Muscle layer of duodenum (tissue), 2 donors: Measurements from ENCODE around the gene MYOZ1.
"Not testable (repeated sequence)": the region's sequence is repeated elsewhere in the genome, so short reads cannot be mapped to it uniquely, and the experiment has no call there.

Source experiments
- H3K27ac ChIP-seq: one replicate; pipeline ENCODE4 v1.7.0; 2013; ENCODE audit warnings: mild to moderate bottlenecking, low read length
- H3K27me3 ChIP-seq: one replicate; pipeline ENCODE4 v1.7.0; 2013; ENCODE audit warnings: low read depth, mild to moderate bottlenecking, control low read depth, low read length
- H3K36me3 ChIP-seq, 2 donors: one replicate each; pipeline ENCODE4 v1.7.0; 2013; ENCODE audit warnings: low read length in 2 of 2, control low read depth in 1 of 2, mild to moderate bottlenecking in 1 of 2; ENCODE audit not compliant: insufficient read depth in 2 of 2, control insufficient read depth in 1 of 2
- H3K4me1 ChIP-seq, 2 donors: one replicate each; pipeline ENCODE4 v1.7.0; 2013; ENCODE audit warnings: low read length in 2 of 2, mild to moderate bottlenecking in 2 of 2, control low read depth in 1 of 2, moderate library complexity in 1 of 2; ENCODE audit not compliant: insufficient read depth in 2 of 2, control insufficient read depth in 1 of 2
- H3K4me3 ChIP-seq, 2 donors: one replicate each; pipeline ENCODE4 v1.7.0; 2013; ENCODE audit warnings: low read length in 2 of 2, low read depth in 1 of 2, mild to moderate bottlenecking in 1 of 2
- H3K9me3 ChIP-seq, 2 donors: one replicate each; pipeline ENCODE4 v1.7.0; 2013; ENCODE audit warnings: low read length in 2 of 2, control low read depth in 1 of 2, mild to moderate bottlenecking in 1 of 2; ENCODE audit not compliant: control insufficient read depth in 1 of 2
- donor health status: healthy.

MYOZ1 gene

GRCh38 chr10:73625004-73625883 is 16.0 kb downstream of the MYOZ1 start:
- H3K27me3 ChIP-seq, result no peaks in the 10 kb centered on the region

GRCh38 chr10:73623056-73623455 is 18.2 kb downstream of the MYOZ1 start:
- no peaks in the 10 kb centered on the region for H3K9me3 ChIP-seq
- H3K4me3 ChIP-seq, result no peak overlapping the region
- H3K4me1 ChIP-seq, result peaks cover 0 to 4% of the 10 kb centered on the region in 2 donors
- H3K27me3 ChIP-seq, result no peaks in the 10 kb centered on the region
- no peak overlapping the region for H3K27ac ChIP-seq
- no peaks in the 10 kb centered on the region for H3K36me3 ChIP-seq

More at GRCh38 chr10:73625004-73625883, 16.0 kb downstream of the MYOZ1 start:
- H3K4me1 ChIP-seq, result peaks cover 0 to 4% of the 10 kb centered on the region in 2 donors
- peak overlapping the region; percentile 87 to 99 for H3K4me3 ChIP-seq
- no peaks in the 10 kb centered on the region for H3K36me3 ChIP-seq
- H3K9me3 ChIP-seq, result no peaks in the 10 kb centered on the region
- H3K27ac ChIP-seq, result peak overlapping the region; percentile 60

GRCh38 chr10:73620974-73621373 is 20.3 kb downstream of the MYOZ1 start:
- not testable (repeated sequence) for H3K27ac ChIP-seq, H3K36me3 ChIP-seq, H3K9me3 ChIP-seq, H3K27me3 ChIP-seq, H3K4me1 ChIP-seq, H3K4me3 ChIP-seq

GRCh38 chr10:73617143-73617542 is 24.1 kb downstream of the MYOZ1 start:
- H3K9me3 ChIP-seq, H3K27ac ChIP-seq, H3K4me3 ChIP-seq, H3K4me1 ChIP-seq, H3K27me3 ChIP-seq, H3K36me3 ChIP-seq: not testable (repeated sequence)

- no peaks in the 10 kb centered on the region for H3K9me3 ChIP-seq
- no peak overlapping the region for H3K4me3 ChIP-seq
- no peak overlapping the region for H3K27ac ChIP-seq
- no peaks in the 10 kb centered on the region for H3K4me1 ChIP-seq
- no peaks in the 10 kb centered on the region for H3K27me3 ChIP-seq
- no peaks in the 10 kb centered on the region for H3K36me3 ChIP-seq
These were observed 26.6 kb downstream of the MYOZ1 start for GRCh38 chr10:73614720-73615119.

GRCh38 chr10:73609116-73609515 is 32.2 kb downstream of the MYOZ1 start:
- Histone ChIP-seq H3K36me3 (no peaks in the 10 kb centered on the region), H3K27ac (no peak overlapping the region), H3K4me3 (no peak overlapping the region), H3K27me3 (no peaks in the 10 kb centered on the region), H3K9me3 (no peaks in the 10 kb centered on the region), H3K4me1 (no peaks in the 10 kb centered on the region)

GRCh38 chr10:73601486-73601921 is 39.8 kb downstream of the MYOZ1 start:
- H3K36me3 ChIP-seq, result no peaks in the 10 kb centered on the region
- H3K27me3 ChIP-seq, result no peaks in the 10 kb centered on the region
- H3K4me3 ChIP-seq, result no peak overlapping the region
- no peaks in the 10 kb centered on the region for H3K9me3 ChIP-seq
- peak overlapping the region; percentile 47 for H3K27ac ChIP-seq
- peaks cover 0 to 3% of the 10 kb centered on the region in 2 donors for H3K4me1 ChIP-seq

GRCh38 chr10:73597346-73597745 is 43.9 kb downstream of the MYOZ1 start:
- peaks cover 0 to 3% of the 10 kb centered on the region in 2 donors for H3K4me1 ChIP-seq
- no peak overlapping the region for H3K27ac ChIP-seq
- no peaks in the 10 kb centered on the region for H3K9me3 ChIP-seq
- no peak overlapping the region for H3K4me3 ChIP-seq
- H3K27me3 ChIP-seq, result no peaks in the 10 kb centered on the region
- H3K36me3 ChIP-seq, result no peaks in the 10 kb centered on the region

- Histone ChIP-seq H3K27ac (no peak overlapping the region), H3K9me3 (no peaks in the 10 kb centered on the region), H3K4me1 (no peaks in the 10 kb centered on the region), H3K36me3 (no peaks in the 10 kb centered on the region), H3K27me3 (no peaks in the 10 kb centered on the region), H3K4me3 (no peak overlapping the region)
These were observed 47.5 kb downstream of the MYOZ1 start for GRCh38 chr10:73593812-73594211.

- Histone ChIP-seq H3K27ac (no peak overlapping the region), H3K36me3 (no peaks in the 10 kb centered on the region), H3K4me1 (no peaks in the 10 kb centered on the region), H3K4me3 (no peak overlapping the region), H3K27me3 (no peaks in the 10 kb centered on the region), H3K9me3 (no peaks in the 10 kb centered on the region)
These were observed 48.2 kb downstream of the MYOZ1 start for GRCh38 chr10:73593110-73593509.

GRCh38 chr10:73591935-73592699 is 49.2 kb downstream of the MYOZ1 start:
- peak overlapping the region in 1 of 2 donors; percentile 52 for H3K4me3 ChIP-seq
- H3K9me3 ChIP-seq, result no peaks in the 10 kb centered on the region
- H3K27me3 ChIP-seq, result no peaks in the 10 kb centered on the region
- H3K27ac ChIP-seq, result peak overlapping the region; percentile 81
- H3K4me1 ChIP-seq, result peaks cover 0 to 4% of the 10 kb centered on the region in 2 donors
- H3K36me3 ChIP-seq, result no peaks in the 10 kb centered on the region
